H1 (cell line): ENCODE results near the gene FNDC11. TPM values are rescaled to one million over a fixed set of nuclear protein-coding genes. Genes with fewer than 3 reads are reported as not detected.

Source experiments
- CTCF ChIA-PET: fragments of 300-600 bp; sonication (Branson Sonifier 250); formaldehyde crosslinking; loops from one replicate; lab custom pipeline; 2021; ENCODE audit not compliant: partially characterized antibody; lab: Charles Lee
- POLR2A ChIA-PET: fragments of 300-600 bp; sonication (Branson Sonifier 250); formaldehyde crosslinking; loops from one replicate; lab custom pipeline; 2021; ENCODE audit warnings: inconsistent platforms; ENCODE audit not compliant: partially characterized antibody; lab: Charles Lee
- DNase-seq, 2 experiments: peaks; one replicate each; pipeline versions ENCODE4 v3.0.0 to v3.0.0-alpha.2; 2010 to 2022; ENCODE audit warnings: low spot score in 2 of 2, low read depth in 1 of 2, mixed read lengths in 1 of 2
- FAIRE-seq: peaks from 2 replicates; lab custom pipeline; 2011; peaks lifted over from hg19 to GRCh38; lab: Jason Lieb, UNC
- H2AFZ ChIP-seq: 2 replicates; pipeline ENCODE4 v1.8.1; 2012; ENCODE audit warnings: low read length, inconsistent platforms
- H2AK5ac ChIP-seq: 2 replicates; pipeline ENCODE4 v1.6.1; 2013; ENCODE audit warnings: low read depth, low read length
- H2BK120ac ChIP-seq: replicated peaks from 2 replicates; pipeline ENCODE3; 2013; ENCODE audit warnings: low read depth, low read length, inconsistent platforms
- H2BK12ac ChIP-seq: 2 replicates; pipeline ENCODE4 v1.6.1; 2013; ENCODE audit warnings: low read depth, low read length
- H2BK15ac ChIP-seq: 2 replicates; pipeline ENCODE4 v1.6.1; 2013; ENCODE audit warnings: low read length
- H2BK20ac ChIP-seq: 2 replicates; pipeline ENCODE4 v1.6.1; 2013; ENCODE audit warnings: low read length
- H2BK5ac ChIP-seq: 2 replicates; pipeline ENCODE4 v1.6.1; 2013; ENCODE audit warnings: low read depth, low read length
- H3K14ac ChIP-seq: 2 replicates; pipeline ENCODE4 v1.6.1; 2013; ENCODE audit warnings: inconsistent platforms; ENCODE audit not compliant: insufficient read length
- H3K18ac ChIP-seq: 2 replicates; pipeline ENCODE4 v1.6.1; 2013; ENCODE audit warnings: low read length; ENCODE audit errors: extremely low read depth
- H3K23ac ChIP-seq: 2 replicates; pipeline ENCODE4 v1.6.1; 2013; ENCODE audit warnings: inconsistent platforms; ENCODE audit not compliant: insufficient read length
- H3K23me2 ChIP-seq: 2 replicates; pipeline ENCODE4 v1.6.1; 2013; ENCODE audit warnings: low read depth, low read length
- H3K27ac ChIP-seq: 2 replicates; pipeline ENCODE4 v1.6.1; 2011; ENCODE audit warnings: low read depth, low read length, inconsistent platforms
- H3K27me3 ChIP-seq, 4 experiments: replicated peaks in 1 of 4; 1 replicate in 1 of 4; 2 replicates in 3 of 4; pipeline versions ENCODE4 v1.6.1 to v1.8.1; 2011 to 2013; ENCODE audit warnings: low read length in 3 of 4, mild to moderate bottlenecking in 3 of 4, inconsistent platforms in 2 of 4, mixed read lengths in 2 of 4, moderate library complexity in 1 of 4; ENCODE audit not compliant: control insufficient read depth in 3 of 4, insufficient read depth in 3 of 4; ENCODE audit errors: extremely low read depth in 1 of 4
- H3K36me3 ChIP-seq, 4 experiments: 2 replicates each; pipeline versions ENCODE4 v1.6.1 to v1.8.1; 2011 to 2013; ENCODE audit warnings: mild to moderate bottlenecking in 4 of 4, low read length in 3 of 4, moderate library complexity in 2 of 4, control low read depth in 1 of 4, inconsistent platforms in 1 of 4; ENCODE audit not compliant: insufficient read depth in 4 of 4, control insufficient read depth in 2 of 4
- H3K4ac ChIP-seq: replicated peaks from 2 replicates; pipeline ENCODE3; 2013; ENCODE audit warnings: low read length, low read depth, mixed read lengths, inconsistent platforms; ENCODE audit not compliant: insufficient read length
- H3K4me1 ChIP-seq, 4 experiments: replicated peaks in 1 of 4; 1 replicate in 1 of 4; 2 replicates in 3 of 4; pipeline versions ENCODE4 v1.6.1 to v1.8.1; 2011 to 2013; ENCODE audit warnings: low read length in 3 of 4, inconsistent platforms in 2 of 4, mixed read lengths in 1 of 4; ENCODE audit not compliant: insufficient read depth in 4 of 4, control insufficient read depth in 3 of 4
- H3K4me2 ChIP-seq, 2 experiments: 2 replicates each; pipeline versions ENCODE4 v1.6.1 to v1.8.1; 2011 to 2013; ENCODE audit warnings: low read depth in 2 of 2, low read length in 2 of 2, control low read depth in 1 of 2, inconsistent platforms in 1 of 2, mild to moderate bottlenecking in 1 of 2; ENCODE audit not compliant: insufficient read depth in 1 of 2
- H3K4me3 ChIP-seq, 4 experiments: fragments of 200-600, 300-600 bp in 1 of 4; sonication (generic), shearing (Covaris generic), sonication (Bioruptor Twin) in 1 of 4; 2 replicates each; pipeline versions ENCODE4 v1.5.1 to v1.8.1; 2011 to 2016; ENCODE audit warnings: low read length in 4 of 4, low read depth in 3 of 4, control low read depth in 2 of 4, inconsistent platforms in 2 of 4, mild to moderate bottlenecking in 2 of 4, mixed read lengths in 1 of 4, moderate library complexity in 1 of 4; ENCODE audit not compliant: insufficient read depth in 2 of 4; ENCODE audit errors: extremely low read depth in 1 of 4
- H3K56ac ChIP-seq: replicated peaks from 2 replicates; pipeline ENCODE3; 2013; ENCODE audit warnings: low read depth, mild to moderate bottlenecking, mixed read lengths, low read length, inconsistent platforms; ENCODE audit not compliant: insufficient read length
- H3K79me1 ChIP-seq: 2 replicates; pipeline ENCODE4 v1.6.1; 2013; ENCODE audit warnings: low read depth, low read length, control low read depth
- H3K79me2 ChIP-seq, 2 experiments: 2 replicates each; pipeline versions ENCODE4 v1.6.1 to v1.8.1; 2012 to 2013; ENCODE audit warnings: low read length in 2 of 2, mild to moderate bottlenecking in 2 of 2, inconsistent platforms in 1 of 2; ENCODE audit not compliant: insufficient read depth in 2 of 2, control insufficient read depth in 1 of 2
- H3K9ac ChIP-seq, 4 experiments: replicated peaks in 1 of 4; 1 replicate in 1 of 4; 2 replicates in 3 of 4; pipeline versions ENCODE4 v1.6.1 to v1.8.1; 2011 to 2013; ENCODE audit warnings: low read depth in 3 of 4, low read length in 3 of 4, control low read depth in 2 of 4, mild to moderate bottlenecking in 2 of 4, moderate library complexity in 2 of 4, inconsistent platforms in 1 of 4; ENCODE audit errors: extremely low read depth in 1 of 4
- H3K9me3 ChIP-seq, 2 experiments: 2 replicates each; pipeline versions ENCODE4 v1.6.1 to v1.8.1; 2012 to 2013; ENCODE audit warnings: mild to moderate bottlenecking in 2 of 2, moderate library complexity in 2 of 2, control low read depth in 1 of 2, inconsistent platforms in 1 of 2, low read depth in 1 of 2, low read length in 1 of 2, mixed read lengths in 1 of 2; ENCODE audit not compliant: insufficient read depth in 2 of 2
- H4K20me1 ChIP-seq, 2 experiments: replicated peaks in 1 of 2; 2 replicates each; pipeline versions ENCODE3 to v1.8.1; 2011 to 2013; ENCODE audit warnings: inconsistent platforms in 2 of 2, low read length in 2 of 2, mild to moderate bottlenecking in 1 of 2; ENCODE audit not compliant: insufficient read depth in 2 of 2, control insufficient read depth in 1 of 2
- H4K5ac ChIP-seq: 2 replicates; pipeline ENCODE4 v1.6.1; 2013; ENCODE audit warnings: low read length, low read depth, mixed read lengths, inconsistent platforms; ENCODE audit not compliant: insufficient read length
- H4K8ac ChIP-seq: 2 replicates; pipeline ENCODE4 v1.8.0; 2013; ENCODE audit warnings: mild to moderate bottlenecking, moderate library complexity, low read length, inconsistent platforms; ENCODE audit not compliant: insufficient read depth; ENCODE audit errors: extremely low read depth
- H4K91ac ChIP-seq: replicated peaks from 2 replicates; pipeline ENCODE3; 2013; ENCODE audit warnings: low read length, mixed read lengths, inconsistent platforms; ENCODE audit not compliant: insufficient read length
- BACH1 ChIP-seq: IDR thresholded peaks from 2 replicates; pipeline ENCODE4 v1.6.1; 2012; ENCODE audit warnings: low read length, improper control_type of control experiment
- KDM1A ChIP-seq: fragments of 200-600, 300-600 bp; sonication (generic); IDR thresholded peaks from 2 replicates; pipeline ENCODE4 v1.7.1; 2016; ENCODE audit warnings: mild to moderate bottlenecking, low read length, borderline replicate concordance
- KDM4A ChIP-seq: IDR thresholded peaks from one replicate; pipeline ENCODE4 v1.7.1; 2012; ENCODE audit warnings: low read depth, mild to moderate bottlenecking, moderate library complexity, low read length, inconsistent platforms; ENCODE audit not compliant: severe bottlenecking
- MAFK ChIP-seq: IDR thresholded peaks from 2 replicates; pipeline ENCODE4 v1.6.1; 2012; ENCODE audit warnings: low read depth, mild to moderate bottlenecking, improper control_type of control experiment, low read length
- RXRA ChIP-seq: IDR thresholded peaks from 2 replicates; pipeline ENCODE4 v1.6.1; 2011; ENCODE audit warnings: low read depth, mild to moderate bottlenecking, low read length, moderate library complexity; ENCODE audit not compliant: insufficient read depth
- SP4 ChIP-seq: IDR thresholded peaks from 2 replicates; pipeline ENCODE4 v1.6.1; 2012; ENCODE audit warnings: low read length, inconsistent platforms
- TBP ChIP-seq: IDR thresholded peaks from 2 replicates; pipeline ENCODE4 v1.6.1; 2011; ENCODE audit warnings: low read depth, low read length, improper control_type of control experiment
- TCF12 ChIP-seq: IDR thresholded peaks from 2 replicates; pipeline ENCODE4 v1.6.1; 2011; ENCODE audit warnings: low read depth, mild to moderate bottlenecking, low read length
- TEAD4 ChIP-seq: IDR thresholded peaks from 2 replicates; pipeline ENCODE4 v1.6.1; 2012; ENCODE audit warnings: low read depth, low read length, inconsistent platforms, mixed read lengths
- USF2 ChIP-seq: IDR thresholded peaks from 2 replicates; pipeline ENCODE4 v1.6.1; 2011; ENCODE audit warnings: low read length, improper control_type of control experiment
- WGBS, 2 experiments: shearing (Covaris generic) in 1 of 2; methylation state at CpG; one replicate each; pipeline versions ENCODE4 v1.1.6 to v1.1.7; 2013 to 2015; ENCODE audit warnings: low lambda C conversion rate in 2 of 2, mixed read lengths in 2 of 2, inconsistent platforms in 1 of 2, low coverage in 1 of 2, missing lambda C conversion rate in 1 of 2; ENCODE audit not compliant: insufficient replicate concordance in 2 of 2, insufficient coverage in 1 of 2, insufficient read length in 1 of 2; ENCODE audit errors: extremely low coverage in 1 of 2, missing lambda C conversion rate in 1 of 2; 5-methylcytosine and 5-hydroxymethylcytosine counted together
- polyA plus RNA-seq, 7 experiments: library from polyadenylated mRNA; depleted of rRNA in 3 of 7; stranded (reverse) in 5 of 7; unstranded in 2 of 7; fragments of >200 nt in 5 of 7; fragments of 200-250 nt in 2 of 7; gene quantifications; 1 replicate in 5 of 7; 2 replicates in 1 of 7; 4 replicates in 1 of 7; pipeline versions ENCODE4 v1.2.1 to v1.2.3, GENCODE V29; 2011 to 2013; ENCODE audit warnings: missing spikeins in 2 of 7, mixed read lengths in 2 of 7
- total RNA-seq: library from RNA; stranded (reverse); fragmentation: NEBNext Ultra II Directional; extraction: Animal tissue kit (Norgen Biotek cat#: 25700); gene quantifications from 2 replicates; pipeline ENCODE4 v1.2.1, GENCODE V29; 2021

FNDC11 gene
- total and polyA plus RNA-seq, 2 of the 8 experiments (the other 6 are each of a cell fraction or from before 2014, with no cell fraction given) = 2.6 to 8.8 TPM

DNA sequence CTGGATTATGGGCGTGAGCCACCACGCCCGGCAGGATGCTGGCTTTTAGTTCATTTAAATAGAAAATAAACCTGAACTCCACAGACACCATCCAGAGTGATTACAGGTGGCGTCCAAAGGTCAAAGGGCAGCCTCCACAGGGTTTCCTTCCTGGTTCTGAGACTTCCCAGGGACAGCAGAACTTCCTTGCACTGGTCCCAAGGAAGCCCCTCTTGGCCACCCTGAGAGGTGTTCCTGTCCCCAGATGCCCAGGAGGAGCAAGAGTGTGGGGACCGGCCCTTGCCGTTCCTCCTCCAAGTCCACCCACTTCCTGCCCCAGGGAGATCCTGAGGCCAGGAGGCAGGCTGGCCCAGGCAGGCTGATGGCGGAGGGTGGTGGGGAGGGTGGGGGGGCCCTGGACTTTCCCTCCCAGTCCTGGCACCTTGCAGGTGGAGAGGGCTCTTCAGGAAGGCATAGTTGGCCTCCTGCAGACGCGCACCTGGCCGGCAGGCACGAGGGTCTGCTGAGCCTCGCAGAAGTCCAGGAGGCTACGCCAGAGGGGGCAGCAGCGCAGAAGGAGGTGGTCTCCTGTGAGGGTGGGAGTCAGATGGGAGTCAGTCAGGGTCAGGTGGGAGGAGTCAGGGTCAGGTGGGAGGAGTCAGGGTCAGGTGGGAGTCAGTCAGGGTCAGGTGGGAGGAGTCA is 5.0 kb downstream of the FNDC11 start:
- Histone ChIP-seq H3K79me1 (no peaks in the 10 kb centered on the region), H3K23ac (no peak overlapping the region), H2BK15ac (no peak overlapping the region), H3K36me3 (no peaks in the 10 kb centered on the region; a peak in 4 of 8 replicates), H3K14ac (no peak overlapping the region), H3K4me3 (no peak overlapping the region), H3K79me2 (no peaks in the 10 kb centered on the region), H2AK5ac (no peak overlapping the region), H4K8ac (no peak overlapping the region), H2BK20ac (no peak overlapping the region), H3K27ac (no peak overlapping the region), H4K5ac (no peak overlapping the region), H3K23me2 (peaks cover 4% of the 10 kb centered on the region; the same call in 1 of the 2 replicates), H3K18ac (no peak overlapping the region), H2BK5ac (no peak overlapping the region), H3K4me1 (peaks cover 0 to 11% (median 6%) of the 10 kb centered on the region in 4 experiments; a peak in 3 of 7 replicates), H3K9me3 (no peaks in the 10 kb centered on the region), H3K27me3 (no peaks in the 10 kb centered on the region; a peak in 1 of 7 replicates), H3K9ac (no peak overlapping the region), H2BK12ac (no peak overlapping the region), H2AFZ (no peak overlapping the region), H3K4me2 (no peak overlapping the region), H2BK120ac (no peak overlapping the region), H4K91ac (no peak overlapping the region), H3K4ac (no peak overlapping the region), H3K56ac (no peak overlapping the region), H4K20me1 (peaks cover 0 to 1% of the 10 kb centered on the region in 2 experiments)
- CTCF ChIA-PET = interaction anchor here (0.6 kb wide), 1 partner anchor 18 kb away, joined by 4 read pairs; no protein-coding TSS in a partner anchor
- no peak for FAIRE-seq
- no peak for DNase-seq
- POLR2A ChIA-PET = interaction anchor here (1.2 kb wide), 1 partner anchor 14 kb away, joined by 5 read pairs; the partner anchor contains the start of gene HELZ2
- TF ChIP-seq TEAD4 = no peak
- no peak for TF ChIP-seq BACH1
- no peak for TF ChIP-seq MAFK
- TF ChIP-seq KDM4A = no peak
- no peak for TF ChIP-seq KDM1A
- TF ChIP-seq RXRA = no peak
- TF ChIP-seq TBP = no peak
- peak; percentile 70; the same call in 1 of the 2 replicates for TF ChIP-seq SP4
- TF ChIP-seq USF2 = 0 out of 2 replicates have a peak, but pooled peaks have one; percentile 3
- TF ChIP-seq TCF12 = no peak
- 89% methylated on average over 11 of the region's 14 CpGs; no CpG with 5 or more reads in 1 of the 2 experiments for WGBS, 2 experiments
